ENCODE results near the gene ACP7.

GRCh38 chr19:39146686-39147450, 62.7 kb downstream of the ACP7 start:
- TF ChIP-seq CTCF (conservative IDR thresholded peaks at IDR 0.05) (no peak), EZH2 (IDR thresholded peaks at IDR 0.05; ENCODE audit: low read depth) (no peak)

Measured in PC-9 (cell line).